22Rv1 (cell line): Measurements from ENCODE around the gene UBB.

Source experiments
- ZFX ChIP-seq: fragments of 450-650 bp; IDR thresholded peaks from 2 replicates; pipeline ENCODE4 v1.6.1; 2017; ENCODE audit warnings: antibody characterized with exemption, borderline replicate concordance
- TF ChIP-seq, protein P1 (sequence below): fragments of 450-650 bp; IDR thresholded peaks from 2 replicates; pipeline ENCODE4 v1.5.1; 2017; ENCODE audit warnings: mild to moderate bottlenecking

- TF ChIP-seq, protein P1, sequence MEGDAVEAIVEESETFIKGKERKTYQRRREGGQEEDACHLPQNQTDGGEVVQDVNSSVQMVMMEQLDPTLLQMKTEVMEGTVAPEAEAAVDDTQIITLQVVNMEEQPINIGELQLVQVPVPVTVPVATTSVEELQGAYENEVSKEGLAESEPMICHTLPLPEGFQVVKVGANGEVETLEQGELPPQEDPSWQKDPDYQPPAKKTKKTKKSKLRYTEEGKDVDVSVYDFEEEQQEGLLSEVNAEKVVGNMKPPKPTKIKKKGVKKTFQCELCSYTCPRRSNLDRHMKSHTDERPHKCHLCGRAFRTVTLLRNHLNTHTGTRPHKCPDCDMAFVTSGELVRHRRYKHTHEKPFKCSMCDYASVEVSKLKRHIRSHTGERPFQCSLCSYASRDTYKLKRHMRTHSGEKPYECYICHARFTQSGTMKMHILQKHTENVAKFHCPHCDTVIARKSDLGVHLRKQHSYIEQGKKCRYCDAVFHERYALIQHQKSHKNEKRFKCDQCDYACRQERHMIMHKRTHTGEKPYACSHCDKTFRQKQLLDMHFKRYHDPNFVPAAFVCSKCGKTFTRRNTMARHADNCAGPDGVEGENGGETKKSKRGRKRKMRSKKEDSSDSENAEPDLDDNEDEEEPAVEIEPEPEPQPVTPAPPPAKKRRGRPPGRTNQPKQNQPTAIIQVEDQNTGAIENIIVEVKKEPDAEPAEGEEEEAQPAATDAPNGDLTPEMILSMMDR, result no peak
- no peak for TF ChIP-seq ZFX
Observed at GRCh38 chr17:16343569-16343968, 37.3 kb upstream of the UBB start.
